ENCODE data around the gene OR14I1.

The OR14I1 gene

DNA sequence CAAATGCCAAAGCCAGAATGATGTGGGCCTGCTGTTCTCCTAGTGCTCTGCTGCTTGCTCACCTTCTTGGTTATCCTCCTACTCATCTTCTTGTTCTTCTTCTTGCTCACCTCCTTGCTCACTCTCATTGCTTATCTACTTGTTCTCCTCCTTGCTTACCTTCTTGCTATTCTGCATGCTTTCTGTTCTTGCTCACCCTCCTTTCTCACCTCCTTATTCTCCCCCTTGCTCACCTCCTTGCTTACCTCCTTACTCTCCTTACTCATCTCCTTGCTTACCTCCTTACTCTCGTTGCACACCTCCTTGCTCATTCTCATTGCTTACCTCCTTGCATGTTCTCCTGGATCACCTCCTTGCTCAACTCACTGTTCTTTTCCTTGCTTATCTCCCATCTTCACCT, at the start of gene OR14I1:
TSS of gene OR14I1 (minus strand) at position 53 of the 400 bp plus-strand sequence.
- DNase-seq: no peak

DNA sequence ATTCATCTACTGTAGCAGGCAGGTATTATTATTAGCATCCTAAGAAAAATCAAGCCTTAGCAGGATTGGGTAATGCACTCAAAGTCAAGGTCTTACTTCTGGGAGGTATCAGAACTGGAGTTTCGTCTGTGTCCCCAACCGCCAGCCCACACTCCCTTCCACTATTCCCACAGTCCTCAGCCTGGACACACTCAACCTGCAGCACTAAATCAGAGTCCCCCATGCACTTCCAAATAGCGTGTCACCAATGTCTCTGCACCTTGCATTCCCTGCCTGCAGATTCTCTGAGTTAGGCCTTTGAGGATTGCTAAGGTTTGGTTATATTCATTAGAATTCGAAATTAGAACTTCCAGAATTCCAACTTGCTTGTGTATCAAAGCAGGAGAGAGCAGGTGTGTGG, 49.1 kb upstream of the OR14I1 start:
- no peak for DNase-seq

DNA sequence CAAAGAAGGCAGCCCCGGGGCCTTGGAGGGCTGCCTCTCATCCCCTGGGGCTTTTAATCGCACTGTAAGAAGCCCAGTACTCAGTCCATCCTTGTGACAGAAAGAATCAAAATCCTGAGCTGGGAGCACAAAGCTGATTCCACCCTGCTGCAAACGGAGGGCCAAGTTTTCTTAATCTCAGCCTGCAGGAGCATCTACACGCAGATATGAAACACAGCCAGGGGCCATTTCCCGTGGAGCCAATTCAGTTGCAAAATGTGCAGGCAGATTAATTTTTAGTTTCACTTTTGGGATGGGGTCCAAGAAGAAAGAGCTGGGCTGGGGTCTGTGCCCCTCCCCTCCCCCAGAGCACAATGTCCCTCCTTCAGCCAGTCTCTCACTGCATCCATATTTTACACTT, 48.6 kb upstream of the OR14I1 start:
- DNase-seq: no peak

DNA sequence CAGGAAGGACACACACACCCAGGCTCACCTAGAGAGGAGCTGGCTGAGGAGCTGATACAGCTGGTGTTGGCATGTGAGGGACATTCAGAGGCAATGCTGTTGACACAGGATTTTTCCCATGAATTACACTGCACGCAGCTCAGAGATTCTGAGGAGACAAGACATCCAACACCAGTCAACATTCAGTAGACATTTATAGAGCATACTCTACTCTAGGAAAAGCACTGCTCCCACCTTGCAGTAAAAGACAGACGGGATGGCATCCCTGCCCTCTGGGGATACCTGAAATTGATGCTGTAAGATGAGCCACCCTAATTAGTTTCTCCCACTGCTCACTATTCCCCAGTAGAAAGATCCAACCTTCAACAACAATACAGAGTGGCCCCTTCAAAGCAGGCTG, 47.9 kb upstream of the OR14I1 start:
- no peak for DNase-seq

DNA sequence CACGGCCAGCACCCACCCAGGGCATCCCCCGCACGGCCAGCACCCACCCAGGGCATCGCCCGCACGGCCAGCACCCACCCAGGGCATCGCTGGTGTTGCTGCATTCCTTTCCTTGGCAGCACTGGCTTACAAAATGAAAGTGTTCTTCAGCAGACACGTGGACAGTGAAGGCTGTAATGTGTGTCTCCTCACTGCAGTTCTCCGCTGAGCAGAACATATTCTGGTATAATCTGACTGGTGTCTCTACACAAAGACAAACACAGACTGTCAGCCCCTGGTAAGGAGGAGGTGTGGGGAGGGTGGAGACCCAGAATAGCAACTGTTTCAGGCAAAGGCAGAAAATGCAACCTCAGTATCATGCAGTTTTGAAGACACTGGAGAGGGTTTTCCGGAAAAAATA, 45.6 kb upstream of the OR14I1 start:
- no peak for DNase-seq

DNA sequence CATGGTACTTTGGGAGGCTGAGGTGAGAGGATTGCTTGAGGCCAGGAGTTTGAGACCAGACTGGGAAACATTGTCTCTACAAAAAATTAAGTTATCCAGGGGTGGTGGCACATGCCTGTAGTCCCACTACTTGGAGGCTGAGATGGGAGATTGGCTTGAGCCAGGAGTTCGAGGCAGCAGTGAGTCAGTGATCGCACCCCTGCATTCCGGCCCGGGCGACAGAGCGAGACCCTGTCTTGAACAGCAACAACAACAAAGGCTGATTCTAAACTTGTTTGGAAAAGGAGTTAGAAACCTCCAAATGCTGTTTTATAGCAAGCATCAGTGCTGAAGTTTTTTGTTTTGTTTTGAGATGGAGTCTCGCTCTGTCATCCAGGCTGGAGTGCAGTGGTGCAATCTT, 38.3 kb upstream of the OR14I1 start:
- DNase-seq: no peak

DNA sequence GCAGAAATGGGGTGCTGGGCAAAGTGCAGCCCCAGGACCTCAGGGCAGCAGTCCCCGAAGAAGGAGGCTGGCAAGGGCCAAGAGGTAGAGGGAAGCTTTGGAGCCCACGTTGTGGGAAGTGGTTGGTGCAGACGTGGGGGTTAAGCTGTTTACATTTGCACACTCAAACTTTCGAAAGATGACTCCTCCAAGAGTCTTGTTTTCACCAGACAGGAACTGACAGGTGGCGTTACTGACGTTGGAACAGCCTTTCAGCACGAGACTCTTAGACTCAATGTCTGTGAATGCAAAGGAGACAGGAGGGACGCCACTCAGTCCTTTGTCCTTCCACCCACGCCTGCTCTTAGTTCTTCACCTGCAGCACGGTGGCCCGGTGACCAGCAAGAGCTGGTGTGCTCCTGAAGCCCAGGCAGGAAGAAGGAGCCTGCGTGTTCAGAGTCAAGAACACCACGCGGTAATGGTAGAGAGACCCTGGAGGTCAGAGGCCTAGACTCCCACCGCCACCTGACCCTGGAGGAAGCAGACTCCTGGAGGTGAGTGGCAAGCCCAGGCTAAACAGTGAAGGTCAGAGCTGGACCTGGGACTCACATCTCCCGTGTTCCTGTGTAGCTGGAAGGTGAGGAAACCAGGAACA, 37.1 kb upstream of the OR14I1 start:
- no peak for DNase-seq

DNA sequence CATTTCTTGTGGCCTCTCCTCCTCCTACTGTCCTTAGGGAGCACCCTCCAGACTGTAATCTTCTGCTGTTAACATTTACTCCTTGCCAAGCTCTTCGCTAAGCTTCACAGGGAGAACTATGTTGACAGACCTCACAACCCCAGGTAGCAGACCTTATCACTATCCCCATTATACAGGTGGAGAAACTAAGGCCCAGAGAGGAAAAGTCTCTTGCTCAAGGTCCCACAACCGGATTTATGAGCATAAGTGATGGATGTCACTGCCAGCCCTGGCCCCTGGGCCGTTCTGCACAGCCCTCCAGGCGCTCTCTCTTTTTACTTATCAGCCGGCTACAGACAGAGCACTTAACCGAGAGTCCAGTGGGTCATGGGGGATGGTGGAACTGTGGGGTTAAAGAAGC, 34.9 kb upstream of the OR14I1 start:
- no peak for DNase-seq

DNA sequence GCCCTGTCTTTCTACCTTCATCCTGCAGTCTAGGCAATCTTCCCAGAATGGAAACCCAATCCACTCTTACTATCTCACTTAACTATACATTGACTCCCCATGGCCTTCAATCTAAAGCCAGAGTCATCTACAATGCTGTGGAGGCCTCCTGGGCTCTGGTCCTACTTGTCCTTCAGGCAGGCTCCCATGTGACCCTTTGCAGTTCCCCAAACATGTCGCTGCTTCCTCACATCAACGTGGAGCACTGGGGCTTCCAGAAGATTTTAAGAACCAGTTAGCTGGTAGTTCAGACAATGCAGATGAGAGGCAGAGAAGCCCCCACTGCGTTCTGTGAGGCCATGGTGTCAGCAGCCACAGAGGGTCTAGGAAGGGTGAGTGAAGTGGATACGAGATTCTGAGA, 34.4 kb upstream of the OR14I1 start:
- no peak for DNase-seq

DNA sequence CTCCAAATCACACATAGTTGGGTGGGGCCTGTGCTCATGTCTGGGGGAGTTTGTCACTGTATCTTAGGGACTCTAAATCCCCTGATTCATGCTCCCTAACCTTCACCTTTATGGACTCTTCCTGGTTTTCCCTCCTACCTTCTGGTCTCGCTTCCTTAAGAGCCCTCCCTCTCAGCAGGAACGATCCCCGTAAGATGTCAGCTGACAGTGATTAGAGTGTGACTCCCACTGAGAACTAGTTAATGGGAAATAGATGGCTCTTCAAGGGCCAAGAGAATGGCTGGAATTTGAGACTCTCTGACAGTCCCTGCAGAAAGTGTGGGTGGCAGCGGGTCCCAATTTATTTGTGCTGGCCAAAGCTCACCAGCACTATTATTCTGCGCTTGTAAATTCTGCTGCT, 31.0 kb upstream of the OR14I1 start:
- DNase-seq: no peak

DNA sequence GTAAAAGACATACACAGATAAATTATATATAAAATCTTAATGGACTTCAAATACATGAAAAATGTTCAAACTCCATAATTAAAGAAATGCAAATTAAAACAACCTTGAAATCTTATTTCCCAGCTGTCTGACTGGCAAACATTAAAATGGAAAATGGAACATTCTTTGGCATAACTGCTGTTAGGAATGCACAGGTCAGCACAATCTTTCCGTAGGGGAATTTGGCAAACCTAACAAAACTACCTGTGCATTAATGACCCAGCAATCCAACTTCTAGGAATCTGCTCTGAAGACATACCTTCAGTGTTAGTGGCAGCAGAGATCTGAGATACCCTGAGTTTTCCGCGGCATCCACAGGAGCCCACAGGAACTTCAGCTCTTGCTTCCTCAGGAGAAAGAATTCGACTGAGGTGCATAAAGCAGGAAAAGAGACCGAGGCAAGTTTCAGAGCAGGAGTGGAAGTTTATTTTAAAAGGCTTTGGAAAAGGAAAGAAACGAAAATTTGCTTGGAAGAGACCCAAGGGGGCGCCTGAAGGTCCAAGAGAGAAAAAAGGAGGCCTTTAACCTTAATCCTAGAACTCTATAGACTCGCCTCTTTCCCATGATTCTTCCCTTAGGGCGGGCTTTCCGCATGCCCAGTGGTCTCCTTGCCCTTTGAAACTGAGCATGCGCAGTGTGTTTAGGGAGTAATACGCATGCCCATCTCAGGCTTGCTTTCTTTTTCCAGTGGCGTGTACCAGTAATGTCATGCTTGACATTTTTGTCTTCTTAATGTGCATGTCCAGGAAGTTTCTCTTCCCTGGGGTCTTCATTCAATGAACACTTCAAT, 28.2 kb upstream of the OR14I1 start:
- DNase-seq: no peak

DNA sequence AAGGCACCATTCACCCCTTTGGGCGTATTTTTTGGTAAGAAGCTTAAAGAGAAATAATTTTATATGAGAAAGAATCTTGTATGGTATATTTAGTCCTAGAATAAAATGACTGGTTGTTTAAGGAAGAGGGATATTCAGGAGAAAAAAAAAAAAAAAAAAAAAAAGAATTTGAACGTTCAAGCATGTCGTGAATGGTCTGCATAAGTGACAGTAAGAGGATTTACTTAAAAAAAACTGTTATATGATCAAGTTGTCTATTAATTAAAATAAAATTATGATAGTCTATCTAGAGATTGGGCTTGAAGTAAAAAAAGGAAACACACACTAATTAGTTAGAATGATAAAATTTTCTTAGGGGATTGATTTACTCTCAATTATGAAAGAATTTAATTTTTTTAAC, 11.7 kb upstream of the OR14I1 start:
- DNase-seq: no peak

DNA sequence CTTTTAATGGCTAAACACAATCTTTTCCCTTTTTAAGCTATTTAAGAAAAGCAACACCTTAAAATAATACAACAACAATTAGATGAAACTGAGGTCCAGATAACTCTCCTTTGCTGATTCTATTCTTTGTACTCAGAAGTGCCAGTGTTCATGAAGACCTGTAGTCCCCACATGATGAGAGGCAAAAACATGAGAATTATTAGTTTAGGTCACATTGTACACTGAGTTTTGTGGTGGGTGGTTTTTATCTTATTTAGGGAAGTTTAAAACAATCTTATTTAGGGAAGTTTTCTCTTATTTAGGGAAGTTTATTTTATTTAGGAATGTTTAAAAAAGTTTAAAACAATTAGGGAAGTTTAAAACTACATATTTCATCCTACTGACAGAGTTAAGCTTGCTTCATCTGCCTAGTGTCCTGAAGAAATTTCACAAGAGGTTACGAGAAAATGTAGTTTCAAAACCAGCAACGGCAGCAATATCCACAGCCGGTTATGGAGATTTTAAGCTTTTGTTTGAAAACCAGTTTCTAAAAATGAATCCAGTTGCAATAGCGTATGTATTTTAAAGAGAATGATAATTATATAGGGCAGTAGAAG, 7.8 kb upstream of the OR14I1 start:
- DNase-seq: no peak

DNA sequence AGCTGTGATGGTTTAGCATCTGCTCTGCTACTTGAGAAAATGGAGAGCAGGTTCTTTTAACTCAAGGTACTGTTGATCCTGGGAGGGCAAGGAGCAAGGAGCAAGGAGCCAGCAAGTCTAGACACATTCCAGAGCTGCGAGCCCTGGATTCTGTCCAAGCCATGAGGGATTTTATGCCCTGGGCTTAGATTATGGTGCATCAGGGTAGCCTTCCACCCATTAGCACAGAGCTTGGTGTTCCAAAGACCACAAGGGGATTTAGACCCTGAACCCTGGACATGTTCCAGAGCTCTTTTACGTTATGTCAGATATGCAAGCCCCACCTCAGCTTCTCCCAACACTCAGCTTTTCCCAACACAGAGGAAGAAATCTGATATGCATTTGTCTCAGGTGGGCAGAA, 2.0 kb upstream of the OR14I1 start:
- no peak for DNase-seq

DNA sequence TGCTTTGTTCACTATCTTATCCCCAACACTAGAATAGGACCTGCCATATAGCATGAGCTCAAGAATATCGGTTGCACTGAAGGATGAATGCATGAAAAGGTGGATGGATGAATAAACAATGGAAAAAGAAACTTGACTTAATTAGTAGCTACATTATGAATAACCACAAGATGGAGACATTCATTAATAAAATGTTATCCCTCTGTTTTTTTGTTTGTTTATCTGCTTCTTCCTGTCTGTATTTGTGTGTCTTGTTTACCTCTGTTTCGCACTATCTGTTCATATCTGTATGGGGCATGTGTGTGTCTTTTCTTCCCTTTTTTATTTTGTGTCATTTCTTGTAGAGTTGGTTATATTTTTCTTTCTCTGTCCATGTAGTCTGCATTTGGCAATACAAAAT, 1.1 kb upstream of the OR14I1 start:
- no peak for DNase-seq

DNA sequence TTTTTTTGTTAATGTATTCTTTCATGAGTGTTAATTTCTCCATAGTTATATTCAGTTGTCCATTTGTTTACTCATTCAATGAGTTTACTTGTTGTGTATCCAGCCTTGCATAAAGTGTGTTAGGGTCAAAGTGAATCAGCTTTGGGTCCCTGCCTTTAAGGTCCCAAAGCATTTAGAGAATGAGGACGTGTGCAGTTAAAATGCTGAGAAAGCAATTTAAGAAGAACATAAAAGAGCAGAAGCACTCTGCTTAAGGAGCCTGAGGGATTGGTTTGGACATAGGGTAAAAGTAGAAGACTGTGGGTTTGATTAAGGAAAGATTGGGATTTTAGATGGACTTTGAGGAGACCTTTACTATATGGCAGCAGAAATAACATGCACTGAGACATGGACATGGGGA, 3.5 kb downstream of the OR14I1 start:
- no peak for DNase-seq

DNA sequence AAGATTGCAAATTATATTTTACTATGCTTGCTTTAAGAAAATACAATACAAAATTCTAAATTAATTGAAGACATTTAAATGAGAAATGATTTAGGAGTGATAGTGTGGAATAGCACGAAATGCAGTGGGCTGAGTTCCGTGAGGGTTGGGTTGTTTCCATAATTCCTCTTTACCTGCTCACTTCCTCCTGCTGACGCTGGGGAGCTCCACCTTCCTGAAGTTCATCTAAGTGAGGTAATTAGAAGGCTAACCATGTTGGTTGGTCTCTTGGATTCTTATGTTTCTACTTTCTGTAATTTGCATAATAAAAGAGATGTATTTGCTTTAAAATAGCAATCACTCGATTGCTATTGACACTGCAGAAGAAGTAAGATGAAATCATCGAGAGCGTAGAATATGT, 4.7 kb downstream of the OR14I1 start:
- no peak for DNase-seq

DNA sequence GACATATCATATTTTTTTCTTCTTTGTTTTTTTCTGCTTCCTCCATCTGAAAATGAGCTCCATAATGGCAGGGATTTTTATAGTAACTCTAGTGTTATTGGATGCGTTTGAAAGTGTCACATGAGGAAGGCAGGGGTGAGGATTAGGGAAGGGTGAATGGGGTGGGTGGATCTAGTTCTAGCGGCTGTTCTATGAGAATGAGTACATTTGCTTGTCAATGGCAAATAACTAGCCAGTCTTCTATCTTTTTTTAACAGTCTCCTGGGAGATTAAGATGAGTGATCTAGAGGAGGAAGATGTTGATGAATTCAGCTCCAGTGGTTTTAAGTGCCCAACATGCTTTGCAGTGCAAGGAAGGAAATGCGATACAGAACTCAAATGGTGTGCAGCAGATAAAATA, 5.8 kb downstream of the OR14I1 start:
- no peak for DNase-seq

DNA sequence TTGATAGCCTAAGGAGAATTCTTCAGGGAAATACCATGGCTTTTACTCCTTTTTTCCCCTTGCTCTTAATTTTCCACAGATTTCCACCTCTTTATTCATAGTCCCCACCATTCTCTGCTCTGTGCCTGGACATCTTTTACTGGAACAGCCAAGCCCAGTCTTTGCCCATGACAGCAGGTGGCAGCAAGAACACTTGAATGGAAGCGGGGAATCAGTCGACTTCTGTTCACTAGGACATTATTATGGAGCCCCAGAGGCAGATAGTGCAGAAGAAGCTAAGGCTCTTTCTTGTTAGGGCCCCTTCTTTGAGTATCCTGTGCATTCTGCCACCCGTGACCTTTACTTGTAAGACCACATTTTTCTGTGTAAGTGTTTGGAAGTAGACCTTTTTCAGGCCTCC, 6.3 kb downstream of the OR14I1 start:
- DNase-seq: peak; percentile 0

DNA sequence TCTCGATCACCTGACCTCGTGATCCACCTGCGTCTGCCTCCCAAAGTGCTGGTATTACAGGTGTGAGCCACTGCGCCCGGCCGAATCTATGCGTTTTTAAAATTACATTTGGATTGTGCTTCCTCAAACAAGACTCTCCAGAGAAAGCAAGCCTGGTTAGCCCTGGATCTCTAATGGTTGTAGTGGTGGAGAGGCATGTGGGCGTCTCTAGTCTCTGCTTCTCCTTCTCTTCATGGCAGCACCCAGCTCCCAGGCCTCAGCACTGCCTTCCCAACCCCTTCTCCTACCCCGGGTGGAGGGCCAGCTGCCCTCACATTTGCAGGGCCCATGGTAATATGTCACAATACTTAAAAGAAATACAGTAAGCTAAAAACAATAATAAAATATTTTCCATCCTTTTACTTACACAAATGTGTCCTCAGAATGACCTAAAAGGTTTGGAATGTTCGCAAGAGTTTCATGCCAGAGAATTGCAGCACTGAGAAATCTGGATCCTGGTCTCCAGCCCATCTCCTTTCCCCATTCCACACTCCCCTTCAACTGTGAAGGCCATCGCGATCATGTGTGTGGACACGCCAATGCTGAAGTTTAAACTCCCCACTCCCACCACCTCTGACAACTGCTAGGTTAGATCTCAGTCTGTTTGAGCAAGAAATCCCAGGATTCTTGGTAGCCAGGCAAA, 7.0 kb downstream of the OR14I1 start:
- DNase-seq: no peak

DNA sequence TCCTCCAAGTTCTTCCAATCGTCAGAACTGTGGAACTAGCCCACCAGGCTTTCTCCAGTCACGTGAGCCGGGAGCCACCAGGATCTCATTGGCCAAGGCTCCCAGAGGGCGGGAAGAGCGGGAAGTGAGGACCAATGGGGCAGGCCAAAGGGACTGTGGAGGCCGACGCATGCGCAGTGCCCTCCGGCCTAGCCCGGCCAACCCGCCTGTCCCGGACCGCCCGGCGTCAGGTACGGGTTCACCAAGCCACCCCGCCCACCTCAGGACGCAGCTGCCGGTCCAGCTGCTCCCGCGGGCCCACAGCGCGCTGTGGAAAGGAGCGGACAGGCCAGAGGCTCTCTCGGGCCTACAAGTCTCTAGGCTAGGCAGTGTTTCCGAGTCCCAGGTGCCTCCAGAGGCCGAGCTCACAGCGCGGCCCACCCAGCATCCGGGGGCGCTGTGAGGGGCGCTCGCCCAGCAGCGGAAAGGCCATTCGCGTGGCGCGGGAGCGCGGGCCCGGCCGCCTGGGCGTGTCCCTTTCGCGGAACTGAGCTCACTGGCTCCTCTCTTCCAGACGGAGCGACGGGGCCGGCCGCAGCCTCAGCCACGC, 10.9 kb downstream of the OR14I1 start:
- no peak for DNase-seq

DNA sequence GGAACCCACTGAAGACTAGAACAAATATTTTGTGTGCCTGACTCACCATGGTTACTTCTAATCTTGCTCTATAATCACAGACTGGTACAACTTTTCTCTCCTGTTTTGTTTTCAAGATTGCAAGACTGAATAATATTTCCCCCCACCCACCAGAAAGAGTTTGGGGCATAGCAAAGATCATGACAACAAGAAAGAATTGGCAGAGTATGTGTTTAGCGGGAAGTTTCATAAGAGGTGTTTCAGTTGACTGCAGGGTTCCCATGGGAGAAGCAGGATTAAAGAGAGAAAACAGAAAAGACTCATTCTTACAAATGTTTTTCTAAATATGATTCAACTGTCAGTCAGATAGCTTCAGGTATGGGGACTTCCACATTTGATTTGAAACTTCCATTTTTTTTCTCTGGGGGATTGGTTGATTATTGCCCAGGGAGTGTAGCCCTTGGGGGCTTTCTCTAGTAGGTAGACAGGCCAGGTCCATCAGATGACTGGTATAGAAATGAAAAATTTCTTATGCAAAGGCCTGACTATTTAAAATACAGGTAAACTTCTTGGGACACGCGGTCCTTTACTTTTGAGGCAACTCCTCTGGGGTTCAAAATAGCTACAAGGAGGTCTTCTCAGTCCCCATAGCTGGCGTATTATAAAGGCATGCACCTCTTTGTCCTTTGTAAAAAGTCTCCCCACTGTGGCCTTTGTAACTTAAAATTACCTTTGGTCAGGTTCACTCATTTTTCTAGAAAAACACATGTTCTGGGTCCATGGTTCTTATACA, 13.9 kb downstream of the OR14I1 start:
- DNase-seq: no peak

DNA sequence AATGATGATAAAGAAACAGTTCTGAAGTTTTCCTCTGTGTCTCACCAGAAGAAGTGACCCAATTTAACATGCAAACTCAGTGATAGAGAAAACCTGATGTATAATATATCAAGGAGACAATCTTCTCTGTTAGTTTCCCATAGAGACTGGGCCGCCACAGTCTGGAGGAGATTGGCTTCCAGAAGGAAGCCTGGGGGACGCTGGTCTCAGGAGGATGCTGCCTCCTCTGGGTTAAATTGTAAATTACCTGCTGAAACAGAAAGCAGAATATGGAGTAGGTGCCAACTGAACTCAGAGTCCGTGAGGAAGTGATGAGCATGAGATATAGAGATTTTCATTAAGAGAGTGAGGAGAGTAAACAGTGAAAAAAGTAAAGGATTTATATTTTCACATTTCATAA, 15.8 kb downstream of the OR14I1 start:
- no peak for DNase-seq
